SU-DHL-6 (cell line): ENCODE measurements around the gene HDAC10.

Experiments
- H2AFZ ChIP-seq: fragments of 200-600 bp; sonication (generic); 2 replicates; pipeline ENCODE4 v1.6.1; 2014; ENCODE audit warnings: low read depth, mild to moderate bottlenecking, moderate library complexity, mixed read lengths, antibody characterized with exemption, low read length; ENCODE audit not compliant: severe bottlenecking
- H3F3A ChIP-seq: fragments of 200-600 bp; shearing (Covaris generic); 2 replicates; pipeline ENCODE4 v1.6.0; 2016; ENCODE audit warnings: antibody characterized with exemption, mild to moderate bottlenecking; ENCODE audit not compliant: insufficient read depth
- H3K27ac ChIP-seq: fragments of 200-600 bp; sonication (generic); 2 replicates; pipeline ENCODE4 v1.5.1; 2016; ENCODE audit warnings: low read depth, mild to moderate bottlenecking, low read length, moderate library complexity, mixed read lengths
- H3K27me3 ChIP-seq: fragments of 200-600 bp; sonication (generic), shearing (Covaris generic); 2 replicates; pipeline ENCODE4 v1.6.0; 2014; ENCODE audit warnings: mild to moderate bottlenecking, low read length
- H3K36me3 ChIP-seq: fragments of 200-600 bp; sonication (generic); 2 replicates; pipeline ENCODE4 v1.6.1; 2014; ENCODE audit warnings: mild to moderate bottlenecking, low read length, mixed read lengths
- H3K4me2 ChIP-seq: fragments of 300-600, 200-600 bp; shearing (Covaris generic), sonication (generic); 2 replicates; pipeline ENCODE4 v1.6.0; 2014; ENCODE audit warnings: low read length, low read depth, mild to moderate bottlenecking; ENCODE audit not compliant: poor library complexity, severe bottlenecking
- H3K4me3 ChIP-seq: fragments of 200-600 bp; sonication (generic); 2 replicates; pipeline ENCODE4 v1.5.1; 2014; ENCODE audit warnings: antibody characterized with exemption, low read length, mild to moderate bottlenecking, mixed read lengths; ENCODE audit not compliant: insufficient read depth, poor library complexity, severe bottlenecking
- H3K79me2 ChIP-seq: fragments of 200-600 bp; sonication (generic); 2 replicates; pipeline ENCODE4 v1.6.1; 2014; ENCODE audit warnings: mild to moderate bottlenecking, low read length, moderate library complexity; ENCODE audit not compliant: insufficient read depth
- H3K9ac ChIP-seq: fragments of 200-600 bp; sonication (generic); 2 replicates; pipeline ENCODE4 v1.7.0; 2014; ENCODE audit warnings: mild to moderate bottlenecking, low read length
- H3K9me2 ChIP-seq: fragments of 200-600 bp; sonication (generic); replicated peaks from 2 replicates; pipeline ENCODE4 v1.6.1; 2014; ENCODE audit warnings: low read length; ENCODE audit not compliant: insufficient read depth
- H3K9me3 ChIP-seq: fragments of 200-600 bp; sonication (generic); 2 replicates; pipeline ENCODE4 v1.6.1; 2014; ENCODE audit warnings: low read length, mixed read lengths; ENCODE audit not compliant: insufficient read depth
- H4K20me1 ChIP-seq: fragments of 200-600 bp; sonication (generic); 2 replicates; pipeline ENCODE4 v1.6.1; 2014; ENCODE audit warnings: low read depth, mild to moderate bottlenecking, antibody characterized with exemption, low read length, moderate library complexity, mixed read lengths
- EZH2phosphoT487 ChIP-seq: fragments of 200-600 bp; sonication (generic), shearing (Covaris generic); conservative IDR thresholded peaks from 2 replicates; pipeline ENCODE4 v1.6.1; 2018; ENCODE audit warnings: mild to moderate bottlenecking, antibody characterized with exemption, low read length, moderate library complexity, mixed read lengths
- TF ChIP-seq, protein P1 (sequence below): fragments of 200-600 bp; sonication (generic); IDR thresholded peaks from one replicate; pipeline ENCODE4 v1.5.1; 2017; ENCODE audit warnings: antibody characterized with exemption, mild to moderate bottlenecking, low read length, moderate library complexity; ENCODE audit not compliant: insufficient read depth, poor library complexity, severe bottlenecking

The HDAC10 gene

DNA sequence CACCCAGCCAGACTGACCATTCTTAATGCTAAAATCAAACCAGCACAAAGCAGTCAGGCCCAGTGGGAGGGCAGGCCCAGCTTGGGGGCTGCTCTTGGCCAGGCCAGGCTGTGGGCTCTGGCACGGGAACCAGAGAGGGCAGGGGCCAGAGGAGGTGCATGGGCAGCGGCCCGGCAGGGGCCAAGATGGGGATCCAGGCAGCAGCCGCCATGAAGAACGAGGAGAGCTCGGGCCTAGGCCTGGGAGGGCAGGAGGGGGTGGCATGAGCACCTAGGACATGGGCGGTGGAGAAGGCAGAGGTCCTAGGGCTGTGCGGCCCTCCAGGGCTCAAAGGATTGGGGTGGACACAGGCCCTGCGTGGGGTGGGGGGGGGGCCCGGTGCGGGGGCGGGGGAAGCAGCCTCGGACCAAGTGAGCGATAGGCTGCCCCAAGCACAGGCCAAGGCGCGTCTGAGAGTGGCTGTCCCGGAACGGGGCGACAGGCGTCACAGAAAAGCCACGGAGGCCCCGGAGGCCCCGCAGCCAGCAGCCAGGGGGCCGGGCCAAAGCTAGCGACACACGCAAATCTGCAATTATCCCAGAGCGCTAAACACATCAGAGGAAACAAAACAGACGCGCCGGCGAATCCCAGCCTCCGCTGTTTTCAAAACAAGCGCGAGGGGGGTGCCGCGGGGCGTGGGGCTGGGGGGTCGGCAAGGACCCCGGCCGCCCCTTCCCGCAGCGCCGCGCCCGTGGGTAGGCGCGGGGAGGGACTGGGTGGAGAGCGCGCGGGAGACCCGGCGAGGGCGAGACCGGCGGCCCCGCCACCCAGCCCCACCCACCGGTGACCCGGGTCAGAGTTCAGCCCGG is 48.1 kb upstream of the HDAC10 start:
- Histone ChIP-seq H3K4me2 (peak overlapping the region; percentile 54), H3K9me2 (no peaks in the 10 kb centered on the region), H4K20me1 (no peaks in the 10 kb centered on the region), H3K27me3 (no peaks in the 10 kb centered on the region), H3K9ac (peak overlapping the region; percentile 65), H3K36me3 (no peaks in the 10 kb centered on the region), H3F3A (peaks cover 26% of the 10 kb centered on the region), H3K27ac (peak overlapping the region; percentile 97), H3K79me2 (no peaks in the 10 kb centered on the region; the same call in 1 of the 2 replicates), H3K9me3 (no peaks in the 10 kb centered on the region), H2AFZ (no peak overlapping the region), H3K4me3 (peak overlapping the region; percentile 39)
- no peak for TF ChIP-seq EZH2phosphoT487
- TF ChIP-seq, protein P1, sequence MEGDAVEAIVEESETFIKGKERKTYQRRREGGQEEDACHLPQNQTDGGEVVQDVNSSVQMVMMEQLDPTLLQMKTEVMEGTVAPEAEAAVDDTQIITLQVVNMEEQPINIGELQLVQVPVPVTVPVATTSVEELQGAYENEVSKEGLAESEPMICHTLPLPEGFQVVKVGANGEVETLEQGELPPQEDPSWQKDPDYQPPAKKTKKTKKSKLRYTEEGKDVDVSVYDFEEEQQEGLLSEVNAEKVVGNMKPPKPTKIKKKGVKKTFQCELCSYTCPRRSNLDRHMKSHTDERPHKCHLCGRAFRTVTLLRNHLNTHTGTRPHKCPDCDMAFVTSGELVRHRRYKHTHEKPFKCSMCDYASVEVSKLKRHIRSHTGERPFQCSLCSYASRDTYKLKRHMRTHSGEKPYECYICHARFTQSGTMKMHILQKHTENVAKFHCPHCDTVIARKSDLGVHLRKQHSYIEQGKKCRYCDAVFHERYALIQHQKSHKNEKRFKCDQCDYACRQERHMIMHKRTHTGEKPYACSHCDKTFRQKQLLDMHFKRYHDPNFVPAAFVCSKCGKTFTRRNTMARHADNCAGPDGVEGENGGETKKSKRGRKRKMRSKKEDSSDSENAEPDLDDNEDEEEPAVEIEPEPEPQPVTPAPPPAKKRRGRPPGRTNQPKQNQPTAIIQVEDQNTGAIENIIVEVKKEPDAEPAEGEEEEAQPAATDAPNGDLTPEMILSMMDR = no peak

DNA sequence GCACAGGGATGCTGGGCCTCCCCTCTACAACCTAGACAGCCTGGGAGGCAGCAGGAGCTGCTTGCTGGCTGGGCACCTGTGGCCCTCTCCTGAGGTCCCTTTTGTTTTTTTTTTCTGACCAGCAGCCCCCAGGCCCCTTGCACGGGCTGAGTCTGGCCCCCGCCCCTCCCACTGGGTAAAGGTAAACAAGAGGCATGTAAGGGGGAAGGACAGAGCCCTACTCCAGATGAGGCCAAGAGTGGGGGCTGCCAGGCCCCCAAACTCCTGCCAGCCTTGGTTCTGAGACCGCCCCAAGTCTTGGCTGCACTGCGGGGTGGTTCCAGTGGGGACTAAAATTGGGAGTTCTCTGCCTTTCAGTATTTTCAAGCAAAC is 47.2 kb upstream of the HDAC10 start:
- Histone ChIP-seq H4K20me1 (no peaks in the 10 kb centered on the region), H3F3A (peaks cover 19% of the 10 kb centered on the region), H3K9ac (no peak overlapping the region), H3K36me3 (no peaks in the 10 kb centered on the region), H3K4me2 (no peak overlapping the region), H3K27ac (no peak overlapping the region), H3K27me3 (no peaks in the 10 kb centered on the region), H3K9me3 (no peaks in the 10 kb centered on the region), H3K9me2 (no peaks in the 10 kb centered on the region), H3K79me2 (no peaks in the 10 kb centered on the region; the same call in 1 of the 2 replicates), H2AFZ (no peak overlapping the region), H3K4me3 (no peak overlapping the region)
- TF ChIP-seq EZH2phosphoT487 = no peak
- TF ChIP-seq, protein P1 = no peak

DNA sequence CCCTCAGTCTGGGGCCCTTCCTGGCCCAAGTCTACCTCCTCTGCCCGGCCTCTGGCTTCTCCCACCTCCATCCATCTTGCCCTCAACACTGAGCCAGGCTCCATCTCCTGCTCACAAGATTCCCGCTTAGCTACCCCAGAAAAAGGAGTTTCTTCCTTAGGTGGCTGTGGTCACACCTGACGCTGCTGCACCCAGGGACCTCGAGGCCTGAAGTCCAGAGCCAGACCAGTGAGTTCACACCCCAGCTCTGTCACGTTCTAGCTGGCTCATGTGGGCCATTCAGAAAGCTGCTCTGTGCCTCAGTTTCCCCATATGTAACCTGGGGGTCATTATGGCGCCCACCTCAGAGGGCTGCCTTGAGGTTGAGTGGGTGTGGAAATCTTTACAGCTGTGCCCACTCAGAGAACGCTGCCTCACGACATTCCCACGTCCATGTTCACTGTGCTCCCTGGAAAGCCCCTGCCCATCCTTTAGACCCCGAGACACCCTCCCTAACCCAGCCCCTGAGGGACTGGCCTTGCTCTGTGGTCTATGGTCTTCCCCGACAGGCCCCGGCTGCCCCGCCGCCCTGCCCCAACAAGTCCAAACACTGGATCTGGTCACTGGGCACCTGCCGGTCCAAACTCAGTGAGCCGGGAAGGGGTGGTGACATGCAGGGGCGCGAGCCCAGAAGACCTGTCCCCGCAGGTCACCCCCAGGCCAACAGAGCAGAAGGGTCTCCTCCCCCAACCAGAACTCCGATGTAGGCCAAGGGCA is 46.6 kb upstream of the HDAC10 start:
- no peak overlapping the region for H2AFZ ChIP-seq
- no peak for TF ChIP-seq EZH2phosphoT487
- TF ChIP-seq, protein P1 = no peak
- H4K20me1 ChIP-seq = no peaks in the 10 kb centered on the region
- no peak overlapping the region for H3K4me3 ChIP-seq
- no peaks in the 10 kb centered on the region; the same call in 1 of the 2 replicates for H3K79me2 ChIP-seq
- H3K27me3 ChIP-seq = no peaks in the 10 kb centered on the region
- H3K4me2 ChIP-seq = no peak overlapping the region
- no peak overlapping the region for H3K27ac ChIP-seq
- peaks cover 13% of the 10 kb centered on the region for H3F3A ChIP-seq
- no peaks in the 10 kb centered on the region for H3K36me3 ChIP-seq
- no peaks in the 10 kb centered on the region for H3K9me3 ChIP-seq
- H3K9ac ChIP-seq = no peak overlapping the region
- H3K9me2 ChIP-seq = no peaks in the 10 kb centered on the region
